K562 (cell line): ENCODE data around the gene NFATC3. TPM values are rescaled to one million over a fixed set of nuclear protein-coding genes. Genes with fewer than 3 reads are reported as not detected.

Source experiments
- ATAC-seq: fragments of 200-7000 bp; cut with Tn5 transposase; 3 replicates; pipeline ENCODE4 v1.9.1; 2020; ENCODE audit warnings: moderate library complexity
- BruUV-seq: library from RNA; stranded (reverse); fragments of 400-500 nt; replicated peaks from 2 replicates; lab custom pipeline; 2021; lab: Mats Ljungman, UMichigan
- CTCF ChIA-PET: fragments of 300-600 bp; formaldehyde crosslinking; extraction: SDS; loops from one replicate; lab custom pipeline; 2021; ENCODE audit warnings: low intra/inter-chr PET ratio; lab: Yijun Ruan, JAX
- POLR2A ChIA-PET: fragments of 300-600, 350-650 bp; sonication (Branson Sonifier 250); formaldehyde crosslinking; extraction: SDS; loops from one replicate; lab custom pipeline; 2021; ENCODE audit warnings: antibody characterized with exemption, inconsistent platforms; lab: Yijun Ruan, JAX
- DNase-seq, 4 experiments: peaks; one replicate each; pipeline versions ENCODE4 v3.0.0 to v3.0.0-alpha.2; 2011 to 2018; ENCODE audit warnings: low spot score in 3 of 4, mixed read lengths in 3 of 4; ENCODE audit errors: extremely low read depth in 1 of 4
- FAIRE-seq: peaks from 2 replicates; lab custom pipeline; 2011; peaks lifted over from hg19 to GRCh38; lab: Jason Lieb, UNC
- H2AFZ ChIP-seq: 2 replicates; pipeline ENCODE4 v1.6.0; 2011; ENCODE audit warnings: low read depth, low read length, control low read depth, inconsistent platforms
- H3K27ac ChIP-seq: fragments of 200-600 bp; 3 replicates; pipeline ENCODE4 v1.8.0; 2011; ENCODE audit warnings: low read depth, mild to moderate bottlenecking, control low read depth, inconsistent platforms, low read length, moderate library complexity, mixed read lengths; ENCODE audit errors: extremely low read depth
- H3K27me3 ChIP-seq, 2 experiments: fragments of 300-600 bp in 1 of 2; 2 replicates in 1 of 2; 3 replicates in 1 of 2; pipeline versions ENCODE4 v1.6.0 to v1.8.0; 2011; ENCODE audit warnings: inconsistent platforms in 2 of 2, low read length in 2 of 2, mild to moderate bottlenecking in 1 of 2, mixed read lengths in 1 of 2, moderate library complexity in 1 of 2; ENCODE audit not compliant: control insufficient read depth in 2 of 2, insufficient read depth in 2 of 2
- H3K36me3 ChIP-seq: fragments of 300-600 bp; 3 replicates; pipeline ENCODE4 v1.8.0; 2011; ENCODE audit warnings: mild to moderate bottlenecking, low read length, inconsistent platforms; ENCODE audit not compliant: control insufficient read depth, insufficient read depth
- H3K4me1 ChIP-seq, 2 experiments: fragments of 200-600 bp in 1 of 2; replicated peaks in 1 of 2; 2 replicates in 1 of 2; 3 replicates in 1 of 2; pipeline versions ENCODE4 v1.5.1 to v1.8.0; 2011; ENCODE audit warnings: inconsistent platforms in 2 of 2, low read length in 2 of 2, mild to moderate bottlenecking in 1 of 2, mixed read lengths in 1 of 2, moderate library complexity in 1 of 2; ENCODE audit not compliant: control insufficient read depth in 2 of 2, insufficient read depth in 2 of 2
- H3K4me2 ChIP-seq: 2 replicates; pipeline ENCODE4 v1.6.1; 2011; ENCODE audit warnings: low read length, control low read depth, inconsistent platforms, mixed read lengths; ENCODE audit not compliant: insufficient read depth
- H3K4me3 ChIP-seq: fragments of 200-600 bp; sonication (generic), shearing (Covaris generic); 2 replicates; pipeline ENCODE4 v1.5.1; 2016; ENCODE audit warnings: control low read depth, inconsistent platforms
- H3K79me2 ChIP-seq: fragments of 200-600 bp; 3 replicates; pipeline ENCODE4 v1.8.0; 2011; ENCODE audit warnings: low read length, inconsistent platforms; ENCODE audit not compliant: control insufficient read depth, insufficient read depth
- H3K9ac ChIP-seq, 2 experiments: 2 replicates each; pipeline versions ENCODE4 v1.6.0 to v1.6.1; 2011; ENCODE audit warnings: low read depth in 2 of 2, low read length in 2 of 2, control low read depth in 1 of 2, inconsistent platforms in 1 of 2, mild to moderate bottlenecking in 1 of 2, mixed read lengths in 1 of 2; ENCODE audit not compliant: insufficient read depth in 1 of 2
- H3K9me1 ChIP-seq: one replicate; pipeline ENCODE4 v1.6.0; 2011; ENCODE audit warnings: inconsistent platforms, mild to moderate bottlenecking, low read length, moderate library complexity; ENCODE audit not compliant: control insufficient read depth, insufficient read depth
- H3K9me3 ChIP-seq: replicated peaks from 2 replicates; pipeline ENCODE4 v1.5.1; 2011; ENCODE audit warnings: low read depth, low read length, inconsistent platforms; ENCODE audit not compliant: control insufficient read depth, insufficient read depth
- H4K20me1 ChIP-seq: replicated peaks from 2 replicates; pipeline ENCODE4 v1.6.1; 2011; ENCODE audit warnings: low read length, inconsistent platforms, mixed read lengths; ENCODE audit not compliant: control insufficient read depth, insufficient read depth
- HMGN3 ChIP-seq: IDR thresholded peaks from 2 replicates; pipeline ENCODE4 v1.6.1; 2011; ENCODE audit warnings: borderline replicate concordance, low read depth, mild to moderate bottlenecking, mixed read lengths, low read length; ENCODE audit not compliant: insufficient read length; ENCODE audit errors: extremely low read depth
- NR2C1 ChIP-seq, 2 experiments: fragments of 450-650 bp; IDR thresholded peaks; 2 replicates each; pipeline ENCODE4 v1.6.1; 2017; ENCODE audit warnings: mild to moderate bottlenecking in 2 of 2, antibody characterized with exemption in 1 of 2, inconsistent platforms in 1 of 2, missing compliant biosample characterization in 1 of 2, missing genetic modification characterization in 1 of 2
- WGBS: fragments of 100-300 bp; shearing (Covaris generic); methylation state at CpG from one replicate; pipeline ENCODE4 v1.1.6; 2016; ENCODE audit warnings: low coverage, mixed read lengths; ENCODE audit not compliant: insufficient coverage; ENCODE audit errors: missing lambda C conversion rate; 5-methylcytosine and 5-hydroxymethylcytosine counted together
- in situ Hi-C: fragments of 300-500 bp; cut with MboI; formaldehyde crosslinking; loops from 4 replicates; pipeline ENCODE4 v1.15.0; 2018; ENCODE audit warnings: inconsistent platforms, mixed read lengths
- intact Hi-C: fragments of 100-400 bp; cut with micrococcal nuclease; formaldehyde crosslinking; loops from 2 replicates; pipeline ENCODE4 v1.14.2; 2022
- polyA plus RNA-seq, 8 experiments: library from polyadenylated mRNA; depleted of rRNA in 4 of 8; stranded (reverse) in 5 of 8; unstranded in 3 of 8; fragments of >200 nt; fragmentation: Nextera tagmentation in 2 of 8; fragmentation: Illumina TruSeq in 1 of 8; extraction: Ambion mirVana in 2 of 8; extraction: Trizol in 1 of 8; gene quantifications; 2 replicates each; pipeline versions ENCODE4 v1.2.1 to v1.2.3, GENCODE V29; 2011 to 2014; ENCODE audit warnings: inconsistent platforms in 1 of 8, missing spikeins in 1 of 8
- total RNA-seq, 7 experiments: library from RNA; depleted of rRNA in 6 of 7; stranded (reverse); fragments of >200 nt in 6 of 7; fragmentation: Illumina TruSeq in 2 of 7; extraction: Trizol in 2 of 7; gene quantifications; 2 replicates each; pipeline versions ENCODE4 v1.2.1 to v1.2.3, GENCODE V29; 2011 to 2021; ENCODE audit warnings: low replicate concordance in 1 of 7
- TF ChIP-seq, protein P1 (sequence below): fragments of 450-650 bp; IDR thresholded peaks from 2 replicates; pipeline ENCODE4 v1.7.0; 2016; ENCODE audit warnings: borderline replicate concordance
- TF ChIP-seq, protein P2 (sequence below): fragments of 250-450 bp; sonication (Bioruptor Pico); IDR thresholded peaks from 2 replicates; pipeline ENCODE4 v1.8.0; 2022; ENCODE audit warnings: moderate library complexity, mild to moderate bottlenecking, inconsistent platforms

NFATC3 gene
- total and polyA plus RNA-seq, 9 of the 15 experiments (the other 6 are each of a cell fraction or from before 2014, with no cell fraction given): 15.7 to 98.4 (median 59.4) TPM

DNA sequence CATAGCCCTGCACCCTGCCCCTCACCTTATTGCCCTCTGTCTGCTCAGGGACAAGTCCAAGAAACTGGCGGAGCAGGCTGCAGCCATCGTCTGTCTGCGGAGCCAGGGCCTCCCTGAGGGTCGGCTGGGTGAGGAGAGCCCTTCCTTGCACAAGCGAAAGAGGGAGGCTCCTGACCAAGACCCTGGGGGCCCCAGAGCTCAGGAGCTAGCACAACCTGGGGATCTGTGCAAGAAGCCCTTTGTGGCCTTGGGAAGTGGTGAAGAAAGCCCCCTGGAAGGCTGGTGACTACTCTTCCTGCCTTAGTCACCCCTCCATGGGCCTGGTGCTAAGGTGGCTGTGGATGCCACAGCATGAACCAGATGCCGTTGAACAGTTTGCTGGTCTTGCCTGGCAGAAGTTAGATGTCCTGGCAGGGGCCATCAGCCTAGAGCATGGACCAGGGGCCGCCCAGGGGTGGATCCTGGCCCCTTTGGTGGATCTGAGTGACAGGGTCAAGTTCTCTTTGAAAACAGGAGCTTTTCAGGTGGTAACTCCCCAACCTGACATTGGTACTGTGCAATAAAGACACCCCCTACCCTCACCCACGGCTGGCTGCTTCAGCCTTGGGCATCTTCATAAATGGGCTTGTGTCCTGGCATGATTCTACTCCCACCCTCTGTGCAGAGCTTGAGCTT, 6.3 kb upstream of the NFATC3 start:
- Histone ChIP-seq H3K27ac (peak overlapping the region; percentile 98), H3K36me3 (peaks cover 51% of the 10 kb centered on the region), H3K4me2 (peak overlapping the region; percentile 77), H4K20me1 (no peaks in the 10 kb centered on the region), H2AFZ (peak overlapping the region; percentile 80; the same call in 1 of the 2 replicates), H3K9me3 (no peaks in the 10 kb centered on the region), H3K9me1 (peaks cover 2% of the 10 kb centered on the region), H3K79me2 (peaks cover 4% of the 10 kb centered on the region; the same call in 1 of the 3 replicates), H3K4me1 (peaks cover 48 to 58% of the 10 kb centered on the region in 2 experiments), H3K9ac (peak overlapping the region; percentile 75 to 90; a peak in 3 of 4 replicates), H3K27me3 (no peaks in the 10 kb centered on the region), H3K4me3 (no peak overlapping the region)
- no TSS peak for BruUV-seq
- intact Hi-C loops (no loop called here), in situ Hi-C loops (loop anchor here (10.0 kb wide), 1 partner anchor 146 kb away; no protein-coding TSS in a partner anchor)
- WGBS: 85% methylated on average over 8 of the region's 8 CpGs
- DNase-seq (no peak), ATAC-seq (no peak), FAIRE-seq (peak; percentile 40)
- ChIA-PET CTCF (interaction anchor here (0.6 kb wide), 1 partner anchor 63 kb away, joined by 3 read pairs; no protein-coding TSS in a partner anchor), POLR2A (interaction anchor here (2.3 kb wide), 1 partner anchor 11 kb away, joined by 10 read pairs; no protein-coding TSS in a partner anchor)
- TF ChIP-seq HMGN3 (no peak), NR2C1 (IDR thresholded peaks at IDR 0.05) (no peak), NR2C1 (tag; IDR thresholded peaks at IDR 0.05) (no peak)
- TF ChIP-seq, protein P1, sequence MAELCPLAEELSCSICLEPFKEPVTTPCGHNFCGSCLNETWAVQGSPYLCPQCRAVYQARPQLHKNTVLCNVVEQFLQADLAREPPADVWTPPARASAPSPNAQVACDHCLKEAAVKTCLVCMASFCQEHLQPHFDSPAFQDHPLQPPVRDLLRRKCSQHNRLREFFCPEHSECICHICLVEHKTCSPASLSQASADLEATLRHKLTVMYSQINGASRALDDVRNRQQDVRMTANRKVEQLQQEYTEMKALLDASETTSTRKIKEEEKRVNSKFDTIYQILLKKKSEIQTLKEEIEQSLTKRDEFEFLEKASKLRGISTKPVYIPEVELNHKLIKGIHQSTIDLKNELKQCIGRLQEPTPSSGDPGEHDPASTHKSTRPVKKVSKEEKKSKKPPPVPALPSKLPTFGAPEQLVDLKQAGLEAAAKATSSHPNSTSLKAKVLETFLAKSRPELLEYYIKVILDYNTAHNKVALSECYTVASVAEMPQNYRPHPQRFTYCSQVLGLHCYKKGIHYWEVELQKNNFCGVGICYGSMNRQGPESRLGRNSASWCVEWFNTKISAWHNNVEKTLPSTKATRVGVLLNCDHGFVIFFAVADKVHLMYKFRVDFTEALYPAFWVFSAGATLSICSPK: no peak
- TF ChIP-seq, protein P2, sequence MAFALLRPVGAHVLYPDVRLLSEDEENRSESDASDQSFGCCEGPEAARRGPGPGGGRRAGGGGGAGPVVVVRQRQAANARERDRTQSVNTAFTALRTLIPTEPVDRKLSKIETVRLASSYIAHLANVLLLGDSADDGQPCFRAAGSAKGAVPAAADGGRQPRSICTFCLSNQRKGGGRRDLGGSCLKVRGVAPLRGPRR: no peak
